NCI-H748 treated with DMSO at 0.1 percent for 48 hours (cell line): ENCODE measurements around the gene LRRC8B.
A peak's percentile ranks its signal among the peaks of the same experiment; 100 is the strongest.
"Not testable (repeated sequence)": the region's sequence is repeated elsewhere in the genome, so short reads cannot be mapped to it uniquely, and the experiment has no call there.

ENCODE experiments used
- DNase-seq: peaks from one replicate; lab custom pipeline; 2025; lab: John Stamatoyannopoulos, UW

LRRC8B gene

DNA sequence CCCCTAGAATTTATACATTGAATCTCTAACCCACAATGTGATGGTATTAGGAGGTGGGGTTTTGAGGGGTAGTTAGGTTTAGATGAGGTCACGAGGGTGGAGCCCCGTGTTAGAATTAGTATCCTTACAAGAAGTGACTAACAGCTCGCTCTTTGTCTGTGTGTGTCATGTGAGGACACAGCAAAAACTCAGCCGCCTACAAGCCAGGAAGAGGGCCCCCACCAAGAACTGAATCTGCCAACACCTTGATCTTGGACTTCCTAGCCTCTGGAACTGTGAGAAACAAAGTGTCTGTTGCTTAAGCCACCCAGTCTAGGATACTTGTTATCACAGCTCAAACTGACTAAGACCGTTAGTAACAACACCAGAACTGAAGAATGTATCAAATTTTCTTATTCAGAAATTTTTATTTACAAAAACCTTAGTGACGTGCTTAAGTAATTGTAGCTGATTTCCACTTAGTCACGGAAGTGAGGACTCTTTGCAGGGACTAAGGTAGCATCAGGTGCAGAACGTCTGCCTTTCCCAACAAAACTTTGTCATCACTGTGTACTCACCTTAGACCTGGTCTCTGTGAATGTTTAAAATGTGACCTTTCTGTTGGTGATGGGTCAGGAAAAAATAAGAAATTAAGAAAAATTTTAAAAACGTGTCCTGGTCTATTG is 83.8 kb downstream of the LRRC8B start:
- DNase-seq, result no peak

GRCh38 chr1:89608984-89609725 is 84.5 kb downstream of the LRRC8B start:
- DNase-seq, result no peak

DNA sequence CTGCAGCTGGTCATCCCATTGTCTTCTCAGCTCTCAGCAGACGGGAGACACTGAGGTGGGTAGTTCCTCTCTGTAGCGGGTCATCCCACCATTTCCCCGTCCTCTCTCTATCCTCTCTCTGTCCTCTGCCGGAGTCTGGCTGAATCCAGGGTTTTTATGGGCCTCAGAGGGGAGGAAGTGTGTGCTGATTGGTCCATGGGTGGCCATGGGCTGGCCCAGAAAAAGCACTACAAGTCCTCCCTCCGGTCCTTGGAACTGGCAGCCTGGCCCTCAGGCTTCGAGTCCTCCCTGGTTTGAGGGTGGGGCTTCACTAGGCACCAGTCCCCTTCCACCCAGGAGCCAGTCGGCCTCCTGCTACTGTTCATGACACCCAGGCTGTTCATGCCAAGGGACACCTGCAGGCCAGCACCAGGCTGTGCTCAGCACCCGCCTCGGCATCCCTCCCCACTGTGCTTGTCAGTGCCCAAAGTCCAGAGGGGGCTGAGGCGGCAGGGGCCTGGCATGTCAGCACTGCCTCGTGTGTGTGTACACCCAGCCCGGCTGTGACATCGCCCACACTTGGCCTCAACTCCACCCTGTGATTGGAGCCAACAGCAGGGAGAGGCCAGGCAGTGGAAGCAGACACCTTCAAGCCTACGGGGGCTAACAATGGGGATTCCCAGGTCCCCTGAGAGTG is 85.3 kb downstream of the LRRC8B start:
- no peak for DNase-seq

- DNase-seq, result no peak
These were observed 85.9 kb downstream of the LRRC8B start for GRCh38 chr1:89610457-89611011.

DNA sequence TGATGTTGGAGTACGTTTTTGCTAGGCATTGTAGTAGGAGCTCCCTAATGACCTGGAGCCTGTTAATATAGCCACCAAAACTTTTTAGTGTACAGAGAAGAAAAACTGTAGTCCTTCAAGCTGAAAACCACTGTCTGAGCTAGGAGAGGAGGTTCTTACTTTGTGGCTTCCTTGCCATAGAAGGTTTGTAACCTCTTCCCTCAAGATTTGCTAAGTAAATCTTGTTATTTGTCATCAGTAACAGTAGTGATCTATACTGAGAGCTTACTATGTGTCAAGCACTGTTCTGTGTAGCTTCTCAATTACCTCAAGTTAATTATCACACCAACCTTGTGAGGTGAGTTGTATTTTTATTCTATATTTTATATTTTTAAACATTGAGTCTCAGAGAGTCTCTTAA is 87.1 kb downstream of the LRRC8B start:
- DNase-seq, result no peak

- DNase-seq, result no peak
These were observed 89.3 kb downstream of the LRRC8B start for GRCh38 chr1:89613928-89614327.

- DNase-seq, result no peak
These were observed 91.3 kb downstream of the LRRC8B start for GRCh38 chr1:89615676-89616598.

DNA sequence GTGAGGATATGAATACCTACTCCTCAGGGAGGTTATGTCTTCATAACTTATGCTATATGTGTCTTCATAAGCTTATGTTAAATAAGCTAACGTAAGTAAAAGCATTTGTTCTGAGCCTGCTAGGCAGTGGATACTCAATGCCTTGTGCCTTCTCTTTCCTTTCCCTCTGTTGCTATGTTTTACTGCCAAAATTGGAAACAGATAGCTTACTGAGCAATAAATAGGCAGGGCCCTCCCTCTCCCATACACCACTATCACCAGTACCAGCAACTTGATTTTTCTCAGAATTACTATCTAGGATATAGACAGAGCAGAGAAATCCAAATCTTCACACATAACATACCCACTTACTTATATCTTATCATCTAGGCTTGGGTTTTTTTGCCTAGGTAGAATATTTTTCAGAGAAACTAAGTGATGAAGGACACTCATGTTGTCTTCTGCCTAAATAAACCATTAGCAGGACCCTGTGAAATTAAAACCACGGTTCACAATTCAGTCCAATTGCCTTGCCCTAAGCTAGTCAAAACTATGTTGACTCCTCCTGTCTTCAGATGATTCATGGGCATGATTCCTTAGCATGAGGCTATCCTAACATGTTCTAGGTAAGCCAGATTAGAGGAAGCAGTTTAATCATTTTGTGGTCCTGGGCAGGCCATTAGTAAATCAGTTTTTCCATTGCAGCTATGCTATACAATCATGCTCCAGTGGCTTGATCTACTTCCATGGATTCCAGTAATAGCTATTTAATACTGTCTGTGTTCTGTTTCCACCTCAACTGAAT is 92.4 kb downstream of the LRRC8B start:
- DNase-seq, result no peak

DNA sequence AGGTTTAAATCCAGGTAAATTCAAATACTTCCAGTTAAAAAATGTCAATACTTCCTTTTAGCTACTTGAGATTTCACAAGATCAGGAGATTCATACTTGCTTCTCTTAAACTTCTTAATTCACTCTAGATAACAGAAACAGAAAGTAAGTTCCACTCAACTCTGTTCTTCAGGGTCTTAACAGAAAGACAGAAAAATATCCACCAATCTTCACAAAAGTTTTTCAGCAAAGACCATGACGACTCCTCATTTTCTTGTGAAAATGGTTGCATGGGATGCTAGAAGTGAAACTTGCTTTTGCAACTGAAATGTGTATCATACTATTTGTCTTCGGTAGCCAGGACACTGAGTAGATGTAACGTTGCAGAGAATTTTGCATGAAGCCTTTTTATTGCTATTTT is 96.0 kb downstream of the LRRC8B start:
- DNase-seq, result no peak

DNA sequence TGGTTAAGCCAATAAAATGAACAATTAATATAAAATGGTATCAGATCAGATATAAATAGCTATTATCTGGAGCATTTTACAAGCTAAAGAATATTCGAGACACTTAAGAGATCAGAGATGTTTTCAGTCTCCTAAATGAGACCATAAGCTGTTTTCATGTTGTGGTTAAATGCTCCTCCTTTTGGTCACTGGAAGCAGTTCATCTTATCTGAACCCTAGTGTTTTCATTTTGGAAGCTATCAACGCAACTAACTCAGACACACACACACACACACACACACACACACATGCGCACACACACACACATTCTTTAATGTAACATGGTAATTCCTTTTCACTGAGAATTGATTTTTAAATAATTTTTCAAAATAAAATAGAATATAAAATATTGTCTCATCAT is 98.3 kb downstream of the LRRC8B start:
- DNase-seq, result no peak

DNA sequence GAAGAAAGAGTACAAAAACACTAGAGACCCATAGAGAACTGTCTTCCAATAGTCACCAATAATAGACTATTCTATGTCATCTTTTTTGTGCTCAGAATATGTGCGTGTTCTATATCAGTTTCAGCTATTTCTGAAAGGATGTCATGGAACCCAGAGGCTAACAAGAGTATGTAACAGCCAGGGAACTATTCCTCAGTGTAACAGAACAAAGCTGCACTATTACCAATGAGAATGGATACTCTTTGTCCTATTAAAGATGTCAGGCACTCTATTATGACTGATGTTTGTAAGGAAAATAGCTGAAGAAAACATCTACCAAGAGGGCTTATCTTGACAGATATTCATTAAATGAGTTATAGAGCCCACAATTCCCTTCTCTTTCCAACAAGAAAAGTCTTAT is 99.7 kb downstream of the LRRC8B start:
- no peak for DNase-seq

DNA sequence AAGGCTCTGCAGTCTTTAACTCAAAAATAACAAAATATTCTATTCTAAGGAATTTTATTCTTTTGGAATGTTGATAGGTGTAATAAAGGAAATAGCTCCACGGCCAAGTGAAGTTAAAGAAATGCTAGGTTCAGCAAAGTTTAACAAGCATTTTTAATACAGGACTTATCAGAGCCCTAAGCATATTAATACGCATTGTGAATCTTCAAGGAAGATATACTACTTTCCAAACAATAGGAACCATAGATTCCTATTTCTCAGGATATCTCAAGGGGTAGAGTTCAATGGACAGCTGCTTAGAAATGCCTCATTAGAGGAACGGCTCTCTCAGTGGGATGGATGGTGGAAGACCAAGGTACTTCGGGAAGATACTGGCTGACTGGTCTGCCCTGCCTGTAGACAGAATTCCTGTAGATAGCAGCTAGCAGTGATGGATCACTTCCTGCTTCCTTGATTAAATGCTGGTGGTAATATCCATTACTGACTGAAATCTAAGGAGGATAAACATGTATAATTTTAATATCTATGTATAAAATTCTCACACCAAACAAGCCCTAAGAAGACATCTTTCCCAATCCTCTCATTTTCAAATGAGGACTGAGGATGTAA is 100.2 kb downstream of the LRRC8B start:
- no peak for DNase-seq

DNA sequence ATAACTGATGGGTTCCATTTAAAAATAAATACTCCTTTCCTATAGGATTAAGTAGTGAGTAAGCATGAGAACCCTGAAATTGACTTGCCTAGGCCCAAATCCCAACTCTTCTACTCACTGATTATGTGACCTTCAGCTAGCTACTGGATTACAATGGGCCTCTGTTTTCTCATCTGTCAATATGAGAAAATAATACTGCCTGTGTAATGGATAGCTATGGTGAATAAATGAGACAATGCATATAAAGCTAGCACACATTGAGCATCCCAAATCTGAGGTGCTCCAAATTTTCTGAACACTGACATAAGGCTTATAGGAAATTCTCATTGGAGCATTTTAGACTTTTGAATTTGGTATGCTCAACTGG is 103.0 kb downstream of the LRRC8B start:
- DNase-seq, result no peak

DNA sequence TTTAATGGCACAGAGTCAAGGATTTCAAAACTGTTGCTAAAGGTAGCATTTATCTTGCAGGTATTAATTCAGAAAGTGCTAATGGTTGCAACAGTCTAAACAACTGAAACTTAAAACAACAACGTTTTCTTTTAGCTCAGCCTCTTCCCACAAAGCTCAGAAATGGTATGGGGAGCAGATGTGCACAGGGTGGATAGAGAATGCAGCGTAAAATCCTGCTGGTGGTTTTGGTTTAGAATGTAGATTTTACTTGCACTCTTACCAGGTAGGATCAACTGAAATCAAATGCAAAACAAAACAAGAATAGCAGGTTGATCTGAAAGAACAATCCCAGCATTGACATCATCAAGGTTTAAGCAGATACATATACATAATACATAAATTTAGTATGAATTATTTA is 104.5 kb downstream of the LRRC8B start:
- DNase-seq, result no peak

- DNase-seq, result not testable (repeated sequence)
These were observed 105.0 kb downstream of the LRRC8B start for GRCh38 chr1:89629600-89629999.

- no peak for DNase-seq
These were observed 105.4 kb downstream of the LRRC8B start for GRCh38 chr1:89630048-89630447.

- DNase-seq, result no peak
These were observed 107.4 kb downstream of the LRRC8B start for GRCh38 chr1:89631816-89632656.

GRCh38 chr1:89632657-89633247 is 108.1 kb downstream of the LRRC8B start, which contains the start of gene LRRC8C:
Gene LRRC8C, plus strand, starts transcription at chr1:89633120. Its CDS starts 53,354 bp downstream, at chr1:89686474.
- DNase-seq, result peak; percentile 23

DNA sequence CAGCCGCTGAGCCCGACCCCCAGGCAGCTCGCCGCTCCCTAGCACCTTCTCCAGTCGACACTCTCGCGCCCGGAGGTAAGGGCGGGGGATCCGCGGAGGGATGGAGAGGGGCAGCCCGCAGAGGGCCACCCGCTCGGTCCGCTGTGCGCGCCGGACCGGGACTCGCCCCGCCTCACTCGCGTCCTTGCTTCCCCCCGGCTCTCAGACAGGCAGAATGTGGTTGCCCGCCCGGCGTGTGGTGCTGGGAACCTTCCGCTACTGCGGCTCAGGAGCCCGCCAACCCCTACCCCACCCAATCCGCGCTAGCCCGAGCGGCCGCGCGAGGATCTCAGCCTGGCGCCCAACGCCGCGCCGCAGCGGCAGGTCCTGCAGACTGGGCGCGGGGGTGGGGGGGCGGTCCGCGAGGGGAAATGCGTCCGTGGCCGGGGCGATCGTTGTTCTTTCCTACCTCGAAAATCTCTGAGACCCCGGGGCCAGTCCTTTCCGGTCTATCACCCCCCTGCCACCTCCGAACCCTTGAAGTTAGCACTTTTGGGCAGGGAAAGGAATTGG is 108.7 kb downstream of the LRRC8B start:
- DNase-seq, result no peak
